Tongue (tissue), 2 donors: ENCODE data around the gene ZNF407. TPM values are rescaled to one million over a fixed set of nuclear protein-coding genes. Genes with fewer than 3 reads are reported as not detected.

ENCODE experiments used
- DNase-seq: peaks from one replicate; pipeline ENCODE4 v3.0.0-alpha.2; 2015
- total RNA-seq: library from RNA; depleted of rRNA; stranded (reverse); fragments of >200 nt; gene quantifications from one replicate; pipeline ENCODE4 v1.2.3, GENCODE V29; 2014

The ZNF407 gene
- total RNA-seq, 1 donor from 2014 or later = 30.8 TPM

- DNase-seq = no peak
Observed at GRCh38 chr18:75023473-75023872, 425.8 kb downstream of the ZNF407 start.

GRCh38 chr18:75024871-75025270, 427.2 kb downstream of the ZNF407 start:
- DNase-seq = no peak

GRCh38 chr18:75025573-75025972, 427.9 kb downstream of the ZNF407 start:
- no peak for DNase-seq

- no peak for DNase-seq
Observed at GRCh38 chr18:75029481-75029880, 431.8 kb downstream of the ZNF407 start.

- no peak for DNase-seq
Observed at GRCh38 chr18:75031717-75032317, 434.1 kb downstream of the ZNF407 start.

DNA sequence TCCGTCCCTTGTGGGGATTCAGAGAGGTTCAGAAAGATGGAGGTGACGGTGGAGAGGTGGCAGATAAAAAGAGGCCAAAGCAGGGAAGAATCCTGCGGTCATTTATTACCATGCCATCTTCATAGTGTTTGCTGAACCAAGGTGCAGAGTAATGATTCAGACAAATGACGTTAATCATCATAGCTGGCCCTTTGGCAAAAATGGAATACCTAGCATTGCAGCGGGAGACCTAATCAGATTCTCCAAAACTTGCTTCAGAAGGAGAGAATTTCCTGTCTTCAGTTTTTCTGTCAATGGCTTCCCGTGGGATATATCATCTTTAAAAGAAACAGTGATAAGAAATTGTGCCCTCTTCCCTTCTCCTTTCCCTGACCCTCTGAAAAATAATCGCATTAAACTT, 435.8 kb downstream of the ZNF407 start:
- DNase-seq = no peak

GRCh38 chr18:75034937-75035336, 437.3 kb downstream of the ZNF407 start:
- peak; percentile 44 for DNase-seq

GRCh38 chr18:75035928-75036327, 438.3 kb downstream of the ZNF407 start:
- no peak for DNase-seq

GRCh38 chr18:75036917-75037688, 439.4 kb downstream of the ZNF407 start:
- DNase-seq = no peak

GRCh38 chr18:75037689-75037955, 440.0 kb downstream of the ZNF407 start:
- DNase-seq = no peak

GRCh38 chr18:75041586-75041985, 443.9 kb downstream of the ZNF407 start:
- DNase-seq = no peak

- DNase-seq = no peak
Observed at GRCh38 chr18:75043478-75043877, 445.8 kb downstream of the ZNF407 start.

DNA sequence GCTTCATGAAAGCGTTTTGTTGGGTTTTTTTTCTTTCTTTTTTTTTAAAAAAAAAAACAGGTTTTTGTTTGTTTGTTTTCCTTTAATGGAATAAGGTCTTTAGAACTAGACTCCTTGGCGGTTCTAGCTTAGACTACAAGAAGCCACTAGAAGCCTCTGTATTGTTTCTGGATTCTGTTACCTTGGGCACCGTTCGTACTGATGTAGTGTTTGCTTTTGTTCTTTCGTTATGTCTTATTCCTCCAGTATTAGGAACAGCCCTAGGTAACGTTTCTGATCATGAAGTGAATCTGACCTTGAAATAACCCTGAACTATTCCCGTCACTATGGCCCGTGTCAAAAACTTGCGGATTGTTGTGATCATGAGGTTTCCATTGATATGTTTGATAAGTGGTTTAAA, 446.6 kb downstream of the ZNF407 start:
- DNase-seq = no peak

DNA sequence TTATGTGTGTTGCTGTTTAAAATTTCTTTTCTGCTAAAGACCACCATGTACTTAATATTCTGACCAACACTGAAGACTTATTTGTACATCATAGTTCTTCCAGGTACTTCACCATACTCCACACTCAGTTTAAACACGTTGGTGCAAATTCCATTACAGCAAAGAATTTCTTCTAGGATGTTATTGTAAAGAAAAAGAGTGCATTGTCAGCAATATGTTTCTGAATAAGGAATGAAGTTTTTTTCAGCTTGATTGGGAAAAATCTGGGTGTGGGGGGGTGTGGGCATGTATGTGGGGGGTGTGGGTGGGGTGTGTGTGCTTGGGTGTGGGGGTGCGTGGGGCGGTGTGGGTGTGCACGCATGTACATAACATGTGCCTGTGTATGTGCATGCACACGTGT, 447.1 kb downstream of the ZNF407 start:
- no peak for DNase-seq

DNA sequence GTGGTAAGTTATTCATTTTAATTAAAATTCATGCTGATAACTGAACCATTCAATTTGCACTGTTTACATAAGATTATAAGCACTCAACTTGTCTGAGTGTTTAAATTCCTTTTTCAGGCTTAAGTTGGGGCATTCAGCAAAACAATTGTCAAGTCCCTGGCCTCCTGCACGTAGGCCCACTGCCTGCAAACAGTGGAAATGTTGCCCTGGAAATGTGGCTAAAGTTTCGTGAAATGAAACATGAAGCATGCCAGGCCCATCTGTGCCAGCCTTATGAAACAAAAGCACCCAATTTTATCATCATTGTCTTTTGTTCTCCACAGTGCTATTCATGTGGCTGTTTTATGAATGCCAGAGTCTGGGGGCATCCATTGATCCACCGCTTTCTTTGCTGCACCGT, 447.6 kb downstream of the ZNF407 start:
- no peak for DNase-seq

DNA sequence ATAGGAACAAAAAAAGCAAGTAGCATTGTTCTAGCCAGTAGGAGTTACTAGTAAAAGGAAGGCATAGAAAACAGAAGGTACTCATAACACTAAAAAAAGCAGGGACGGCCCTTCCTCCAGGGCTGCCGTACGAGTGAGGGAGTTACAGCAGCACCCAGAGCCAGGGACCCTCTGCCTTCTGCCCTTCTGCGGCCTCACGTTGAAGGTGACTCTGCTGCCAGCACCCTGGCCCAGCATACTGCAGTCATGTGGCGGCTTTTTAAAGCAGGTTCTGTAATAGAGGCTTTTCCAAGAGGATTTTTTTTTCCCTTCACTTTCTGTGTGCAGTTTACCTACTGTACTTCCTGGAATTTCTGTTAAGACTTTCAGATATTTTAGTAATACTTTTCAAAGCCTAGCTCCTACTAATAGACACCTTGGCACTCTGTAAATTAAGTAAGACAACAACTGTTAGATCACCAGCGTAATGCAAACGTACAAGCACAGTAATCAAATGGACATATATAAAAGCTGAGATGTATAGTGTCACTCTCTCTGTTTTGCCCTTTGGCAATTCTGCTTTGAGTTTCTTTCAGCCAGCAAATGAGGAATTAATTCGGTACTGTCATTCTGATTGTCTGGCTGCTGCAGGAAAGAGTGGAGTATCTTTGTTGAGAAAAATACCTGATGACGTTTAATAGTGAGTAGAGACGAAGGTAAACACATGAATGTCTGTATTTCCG, 449.7 kb downstream of the ZNF407 start:
- no peak for DNase-seq

- no peak for DNase-seq
Observed at GRCh38 chr18:75048776-75049454, 451.2 kb downstream of the ZNF407 start.

GRCh38 chr18:75049455-75049789, 451.8 kb downstream of the ZNF407 start:
- DNase-seq = no peak

GRCh38 chr18:75051757-75052156, 454.1 kb downstream of the ZNF407 start:
- DNase-seq = no peak

GRCh38 chr18:75052475-75052874, 454.8 kb downstream of the ZNF407 start:
- DNase-seq = peak; percentile 77

- DNase-seq = no peak
Observed at GRCh38 chr18:75053028-75053629, 455.5 kb downstream of the ZNF407 start.

- DNase-seq = peak; percentile 32
Observed at GRCh38 chr18:75054046-75054445, 456.4 kb downstream of the ZNF407 start.

DNA sequence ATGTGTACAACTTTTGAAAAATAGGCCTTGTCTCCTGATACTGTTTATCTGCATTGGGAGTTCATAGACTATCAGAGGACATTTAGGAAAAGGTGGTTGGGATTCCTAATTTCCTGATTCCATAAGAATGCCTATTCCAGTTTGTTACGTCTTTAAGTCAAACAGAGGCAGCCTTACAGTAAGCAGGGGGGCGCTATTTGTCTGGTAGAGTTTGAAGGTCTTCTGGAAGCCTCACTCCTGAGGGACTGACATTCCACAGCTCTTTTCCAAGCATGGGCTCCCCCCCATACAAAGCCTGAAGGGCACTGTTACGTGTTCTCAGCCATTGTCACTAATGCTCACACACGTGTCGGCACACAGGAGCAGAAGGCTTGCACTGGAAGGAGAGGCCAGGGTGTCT, 456.9 kb downstream of the ZNF407 start:
- DNase-seq = no peak
